ENCODE results near the gene ATP2A1. TPM values are rescaled to one million over a fixed set of nuclear protein-coding genes. Genes with fewer than 3 reads are reported as not detected.

ATP2A1 gene
- total RNA-seq, 1 experiment from 2014 or later = 3.0 TPM

- Histone ChIP-seq H3K27me3 (replicated peaks; ENCODE audit: insufficient read depth, low read depth, low read length, poor library complexity) (no peaks in the 10 kb centered on the region), H3K36me3 (ENCODE audit: insufficient read depth, low read length, poor library complexity, severe bottlenecking) (peaks cover 33% of the 10 kb centered on the region), H3K4me3 (ENCODE audit: low read depth, low read length, poor library complexity, severe bottlenecking) (peak overlapping the region; percentile 97), H3K9me3 (ENCODE audit: low read depth, low read length, poor library complexity, severe bottlenecking) (no peaks in the 10 kb centered on the region), H3K4me1 (ENCODE audit: insufficient read depth, low read length, poor library complexity, severe bottlenecking) (no peaks in the 10 kb centered on the region), H3K27ac (ENCODE audit: low read depth, low read length, poor library complexity, severe bottlenecking) (peak overlapping the region; percentile 82)
- BruUV-seq (replicated peaks) = no TSS peak
- CTCF ChIA-PET = no interaction called here
- POLR2A ChIA-PET (ENCODE audit: low non-redundant PET) = interaction anchor here (0.6 kb wide), 1 partner anchor 692 kb away, joined by 6 read pairs; no protein-coding TSS in a partner anchor
- TF ChIP-seq EZH2 (IDR thresholded peaks at IDR 0.05; ENCODE audit: borderline replicate concordance, low read depth, low read length, poor library complexity, severe bottlenecking) (no peak), CTCF (conservative IDR thresholded peaks at IDR 0.05; ENCODE audit: low read depth, low read length) (no peak)
- intact Hi-C loops (cut with micrococcal nuclease; ENCODE audit: unreplicated experiment) = loop anchor here (1.0 kb wide), 2 partner anchors 18 to 21 kb away; partner anchors contain the start of gene SH2B1
- no peak for DNase-seq (ENCODE audit: low spot score)
Measured at GRCh38 chr16:28845761-28846079, 32.6 kb upstream of the ATP2A1 start.

- no TSS peak for BruUV-seq (replicated peaks)
- POLR2A ChIA-PET (ENCODE audit: low non-redundant PET) = interaction anchor here (0.6 kb wide), 1 partner anchor 693 kb away, joined by 6 read pairs; no protein-coding TSS in a partner anchor
- no peaks in the 10 kb centered on the region for H3K9me3 ChIP-seq (ENCODE audit: low read depth, low read length, poor library complexity, severe bottlenecking)
- peak; percentile 99 for DNase-seq (ENCODE audit: low spot score)
- CTCF ChIA-PET = interaction anchor here (1.1 to 1.4 kb wide), 2 partner anchors 17 to 99 kb away, joined by 3 to 4 read pairs; partner anchors contain the start of gene SH2B1
- peak within 1 kb of the TSS; percentile 97 for H3K4me3 ChIP-seq (ENCODE audit: low read depth, low read length, poor library complexity, severe bottlenecking)
- H3K4me1 ChIP-seq (ENCODE audit: insufficient read depth, low read length, poor library complexity, severe bottlenecking) = no peaks in the 10 kb centered on the region
- intact Hi-C loops (cut with micrococcal nuclease; ENCODE audit: unreplicated experiment) = loop anchor here (1.0 kb wide), 2 partner anchors 17 to 22 kb away; partner anchors contain the start of gene SH2B1
- peak within 1 kb of the TSS; percentile 82 for H3K27ac ChIP-seq (ENCODE audit: low read depth, low read length, poor library complexity, severe bottlenecking)
- peaks cover 33% of the 10 kb centered on the region for H3K36me3 ChIP-seq (ENCODE audit: insufficient read depth, low read length, poor library complexity, severe bottlenecking)
- no peaks in the 10 kb centered on the region for H3K27me3 ChIP-seq (replicated peaks; ENCODE audit: insufficient read depth, low read depth, low read length, poor library complexity)
- TF ChIP-seq CTCF (conservative IDR thresholded peaks at IDR 0.05; ENCODE audit: low read depth, low read length) = peak; percentile 86
- TF ChIP-seq EZH2 (IDR thresholded peaks at IDR 0.05; ENCODE audit: borderline replicate concordance, low read depth, low read length, poor library complexity, severe bottlenecking) = no peak
Measured at GRCh38 chr16:28846080-28846932, 32.0 kb upstream of the ATP2A1 start, which contains the start of gene TUFM. TSS of gene TUFM (minus strand) at chr16:28846348. CDS start at chr16:28846269, 79 bp downstream.

- H3K9me3 ChIP-seq (ENCODE audit: low read depth, low read length, poor library complexity, severe bottlenecking) = no peaks in the 10 kb centered on the region
- no peaks in the 10 kb centered on the region for H3K4me1 ChIP-seq (ENCODE audit: insufficient read depth, low read length, poor library complexity, severe bottlenecking)
- H3K27ac ChIP-seq (ENCODE audit: low read depth, low read length, poor library complexity, severe bottlenecking) = peak overlapping the region; percentile 82
- BruUV-seq (replicated peaks) = TSS peak; percentile 45
- intact Hi-C loops (cut with micrococcal nuclease; ENCODE audit: unreplicated experiment) = loop anchor here (1.0 kb wide), 2 partner anchors 16 to 23 kb away; partner anchors contain the start of gene SH2B1
- DNase-seq (ENCODE audit: low spot score) = no peak
- ChIA-PET CTCF (interaction anchor here (1.1 to 1.4 kb wide), 2 partner anchors 16 to 98 kb away, joined by 3 to 4 read pairs; partner anchors contain the start of gene SH2B1), POLR2A (ENCODE audit: low non-redundant PET) (interaction anchor here (0.6 to 0.7 kb wide), 2 partner anchors 11 to 18 kb away, joined by 4 to 7 read pairs; no protein-coding TSS in a partner anchor)
- no peak for TF ChIP-seq EZH2 (IDR thresholded peaks at IDR 0.05; ENCODE audit: borderline replicate concordance, low read depth, low read length, poor library complexity, severe bottlenecking)
- TF ChIP-seq CTCF (conservative IDR thresholded peaks at IDR 0.05; ENCODE audit: low read depth, low read length) = no peak
- no peaks in the 10 kb centered on the region for H3K27me3 ChIP-seq (replicated peaks; ENCODE audit: insufficient read depth, low read depth, low read length, poor library complexity)
- H3K4me3 ChIP-seq (ENCODE audit: low read depth, low read length, poor library complexity, severe bottlenecking) = peak overlapping the region; percentile 97
- H3K36me3 ChIP-seq (ENCODE audit: insufficient read depth, low read length, poor library complexity, severe bottlenecking) = peaks cover 32% of the 10 kb centered on the region
Measured at GRCh38 chr16:28846933-28847273, 31.4 kb upstream of the ATP2A1 start.

Data from A673 (cell line).